Measurements from ENCODE around the gene ANKLE2.

- TF ChIP-seq CTCF (IDR thresholded peaks at IDR 0.05) (no peak), POLR2A (IDR thresholded peaks at IDR 0.05) (no peak)
These were observed 51.6 kb downstream of the ANKLE2 start for GRCh38 chr12:132710043-132710404.

Data from lower leg skin (tissue), 3 donors.